ENCODE data around the gene PYY.

The PYY gene

DNA sequence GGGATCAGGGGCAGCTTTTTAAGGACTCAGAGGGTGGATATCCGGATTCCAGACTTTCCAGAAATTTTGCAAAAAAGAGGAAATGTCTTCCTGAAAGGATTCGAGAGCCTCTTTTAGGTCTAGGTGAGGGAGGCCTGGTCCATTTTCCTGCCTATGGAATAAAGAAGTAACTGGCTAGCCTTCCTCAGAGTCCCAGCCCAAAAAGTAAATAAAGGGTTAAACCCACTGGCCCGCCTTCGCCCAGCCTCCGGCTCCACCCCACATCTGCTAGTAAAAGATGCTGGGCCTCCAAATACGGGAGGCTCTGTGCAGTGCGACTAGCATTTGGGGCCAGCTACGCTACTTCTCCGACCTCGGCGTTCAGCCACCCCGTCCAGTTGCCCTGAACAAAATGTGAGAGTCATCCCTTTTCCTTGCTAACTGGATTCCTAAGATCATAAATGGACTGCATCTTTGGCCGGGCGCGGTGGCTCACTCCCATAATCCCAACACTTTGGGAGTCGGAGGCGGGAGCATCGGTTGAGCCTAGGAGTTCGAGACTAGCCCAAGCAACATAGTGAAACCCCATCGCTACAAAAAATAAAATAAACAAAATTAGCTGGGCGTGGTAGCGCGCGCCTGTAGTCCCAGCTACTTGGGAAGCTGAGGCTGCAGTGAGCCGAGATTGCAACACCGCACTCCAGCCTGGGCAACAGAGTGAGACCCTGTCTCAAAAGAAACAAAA lies 45.6 kb downstream of the PYY start:
- DNase-seq (ENCODE audit: low spot score): peak; percentile 12
- Mint-ChIP-seq H3K36me3 (ENCODE audit: low read depth) (no peaks in the 10 kb centered on the region), H3K27ac (no peak overlapping the region), H3K9me3 (no peaks in the 10 kb centered on the region), H3K4me3 (no peak overlapping the region), H3K27me3 (ENCODE audit: low read depth) (peaks cover 62% of the 10 kb centered on the region), H3K4me1 (ENCODE audit: low read depth) (peaks cover 2% of the 10 kb centered on the region)

GRCh38 chr17:43907425-43907981 lies 46.2 kb downstream of the PYY start, which contains the start of gene MPP2:
MPP2 (minus strand) TSS chr17:43907536; CDS start chr17:43904460, 3,076 bp downstream.
- Mint-ChIP-seq H3K4me3 (no peak within 1 kb of the TSS), H3K9me3 (no peaks in the 10 kb centered on the region), H3K27ac (no peak within 1 kb of the TSS), H3K27me3 (ENCODE audit: low read depth) (peaks cover 64% of the 10 kb centered on the region), H3K4me1 (ENCODE audit: low read depth) (peaks cover 2% of the 10 kb centered on the region), H3K36me3 (ENCODE audit: low read depth) (no peaks in the 10 kb centered on the region)
- peak; percentile 22 for DNase-seq (ENCODE audit: low spot score)

DNA sequence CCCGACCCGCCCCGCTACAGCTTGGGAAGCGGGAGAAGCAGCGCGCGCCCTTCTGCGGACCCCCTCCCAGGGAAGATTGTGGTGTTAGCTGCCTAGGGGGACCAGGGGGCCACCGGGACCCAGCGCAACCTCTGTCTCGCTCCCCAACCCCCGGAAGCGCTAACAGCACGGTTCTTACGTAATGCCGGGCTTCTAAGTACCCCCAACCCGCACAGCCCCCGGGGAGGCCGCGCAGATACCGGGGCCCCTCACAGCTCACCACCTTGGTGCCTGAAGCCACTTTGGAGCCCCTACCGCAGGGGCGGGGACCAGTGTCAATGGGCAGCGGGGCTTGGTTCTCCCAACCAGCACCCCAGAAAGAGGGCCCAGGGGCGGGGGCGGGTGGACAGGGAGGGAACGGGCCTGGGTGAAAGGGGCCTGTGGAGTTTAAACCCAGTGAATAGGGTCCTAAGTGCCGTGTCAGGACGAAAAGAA lies 46.8 kb downstream of the PYY start:
- H3K36me3 Mint-ChIP-seq (ENCODE audit: low read depth): no peaks in the 10 kb centered on the region

GRCh38 chr17:43905985-43906852 lies 47.5 kb downstream of the PYY start:
- Mint-ChIP-seq H3K36me3 (ENCODE audit: low read depth) (no peaks in the 10 kb centered on the region), H3K27ac (no peak overlapping the region), H3K27me3 (ENCODE audit: low read depth) (peaks cover 71% of the 10 kb centered on the region), H3K4me1 (ENCODE audit: low read depth) (peaks cover 2% of the 10 kb centered on the region), H3K4me3 (no peak overlapping the region), H3K9me3 (no peaks in the 10 kb centered on the region)
- DNase-seq (ENCODE audit: low spot score): no peak

More for the DNA sequence above, 46.8 kb downstream of the PYY start:
- Mint-ChIP-seq H3K4me3 (no peak overlapping the region), H3K27ac (no peak overlapping the region), H3K27me3 (ENCODE audit: low read depth) (peaks cover 65% of the 10 kb centered on the region), H3K4me1 (ENCODE audit: low read depth) (peaks cover 2% of the 10 kb centered on the region), H3K9me3 (no peaks in the 10 kb centered on the region)
- DNase-seq (ENCODE audit: low spot score): no peak

DNA sequence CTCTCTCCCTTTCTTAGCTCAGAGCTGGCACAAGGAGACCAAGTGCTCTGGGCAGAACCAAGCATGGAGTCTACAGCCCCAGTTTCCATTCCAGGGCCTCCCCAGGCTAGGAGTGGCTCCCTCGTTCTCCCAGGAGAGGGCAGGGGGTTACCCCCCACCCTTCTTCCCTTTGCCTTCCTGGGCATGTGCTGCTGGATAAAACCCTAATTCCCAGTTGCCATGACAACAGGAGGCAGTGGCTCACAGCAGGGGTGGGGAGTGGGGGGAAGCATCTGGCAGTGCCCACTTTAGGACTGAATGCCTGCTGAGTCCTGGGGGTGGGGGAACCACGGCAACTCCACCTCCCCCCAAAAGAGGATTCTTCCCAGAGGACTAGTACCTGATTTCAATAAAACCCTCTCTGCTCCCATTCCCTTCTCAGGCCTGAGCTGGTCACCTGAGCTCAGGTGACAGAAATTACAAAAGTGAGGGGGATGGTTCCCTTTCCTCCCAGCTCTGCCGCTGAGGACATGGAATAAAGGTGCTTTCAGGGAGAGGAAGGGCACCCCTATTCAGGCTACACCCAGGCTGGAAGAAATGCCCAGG lies 48.2 kb downstream of the PYY start:
- Mint-ChIP-seq H3K4me1 (ENCODE audit: low read depth) (peaks cover 6% of the 10 kb centered on the region), H3K9me3 (no peaks in the 10 kb centered on the region), H3K36me3 (ENCODE audit: low read depth) (no peaks in the 10 kb centered on the region), H3K27ac (no peak overlapping the region), H3K4me3 (no peak overlapping the region), H3K27me3 (ENCODE audit: low read depth) (peaks cover 76% of the 10 kb centered on the region)
- no peak for DNase-seq (ENCODE audit: low spot score)
